Tibial nerve (tissue), 4 donors: ENCODE results near the gene PEA15. TPM values are rescaled to one million over a fixed set of nuclear protein-coding genes. Genes with fewer than 3 reads are reported as not detected.

Experiments used
- DNase-seq, 2 donors: peaks; one replicate each; pipeline ENCODE4 v3.0.0-alpha.2; 2019; ENCODE audit warnings: low spot score in 2 of 2
- H3K27ac ChIP-seq, 4 donors: fragments of 200-600 bp; sonication (generic) in 3 of 4; one replicate each; pipeline ENCODE4 v1.5.1; 2017 to 2019; ENCODE audit warnings: mild to moderate bottlenecking in 1 of 4
- H3K27me3 ChIP-seq, 2 donors: fragments of 200-600 bp; sonication (generic) in 1 of 2; one replicate each; pipeline versions ENCODE4 v1.5.1 to v1.6.0; 2017 to 2019
- H3K36me3 ChIP-seq, 3 donors: fragments of 200-600 bp; sonication (generic); one replicate each; pipeline ENCODE4 v1.5.1; 2018 to 2019
- H3K4me1 ChIP-seq, 4 donors: fragments of 200-600 bp; sonication (generic) in 3 of 4; one replicate each; pipeline ENCODE4 v1.5.1; 2017 to 2019
- H3K4me3 ChIP-seq, 4 donors: fragments of 200-600 bp; sonication (generic) in 3 of 4; one replicate each; pipeline ENCODE4 v1.5.1; 2017 to 2019; ENCODE audit warnings: mild to moderate bottlenecking in 1 of 4, moderate library complexity in 1 of 4
- H3K9me3 ChIP-seq, 4 donors: fragments of 200-600 bp; sonication (generic) in 3 of 4; one replicate each; pipeline ENCODE4 v1.5.1; 2017 to 2019
- EP300 ChIP-seq, 2 donors: sonication (generic); formaldehyde crosslinking; IDR thresholded peaks; one replicate each; pipeline ENCODE4 v1.6.1; 2017; ENCODE audit warnings: antibody characterized with exemption in 2 of 2, mild to moderate bottlenecking in 1 of 2
- POLR2A ChIP-seq, 2 donors: fragments of 450-650 bp; IDR thresholded peaks; one replicate each; pipeline ENCODE4 v1.6.1; 2017; ENCODE audit warnings: antibody characterized with exemption in 2 of 2, mild to moderate bottlenecking in 2 of 2, moderate library complexity in 2 of 2
- WGBS, 2 donors: methylation state at CpG; one replicate each; pipeline ENCODE4 v1.1.5; 2018; 5-methylcytosine and 5-hydroxymethylcytosine counted together
- total RNA-seq, 4 donors: library from RNA; depleted of rRNA; stranded (reverse); fragments of >200 nt; gene quantifications; one replicate each; pipeline ENCODE4 v1.1.0, GENCODE V29; 2016
- TF ChIP-seq, protein P1 (sequence below), 5 experiments: fragments of 200-600 bp in 3 of 5; fragments of 450-650 bp in 2 of 5; sonication (generic) in 3 of 5; IDR thresholded peaks; one replicate each; pipeline ENCODE4 v1.5.1; 2016 to 2019; ENCODE audit warnings: antibody characterized with exemption in 5 of 5, mild to moderate bottlenecking in 3 of 5, moderate library complexity in 2 of 5

Gene PEA15
- total RNA-seq, 4 donors from 2014 or later = 144 to 154 (median 147) TPM

- Histone ChIP-seq H3K36me3 (no peaks in the 10 kb centered on the region), H3K27ac (no peak overlapping the region), H3K27me3 (no peaks in the 10 kb centered on the region), H3K9me3 (no peaks in the 10 kb centered on the region), H3K4me3 (no peak overlapping the region), H3K4me1 (peaks cover 0 to 15% (median 0%) of the 10 kb centered on the region in 4 donors)
- DNase-seq = no peak
- TF ChIP-seq POLR2A (IDR thresholded peaks at IDR 0.05) = no peak
- WGBS, 2 donors = 81 to 88% methylated on average over 12 of the region's 12 CpGs
Measured at GRCh38 chr1:160166166-160166868, 38.9 kb upstream of the PEA15 start.

DNA sequence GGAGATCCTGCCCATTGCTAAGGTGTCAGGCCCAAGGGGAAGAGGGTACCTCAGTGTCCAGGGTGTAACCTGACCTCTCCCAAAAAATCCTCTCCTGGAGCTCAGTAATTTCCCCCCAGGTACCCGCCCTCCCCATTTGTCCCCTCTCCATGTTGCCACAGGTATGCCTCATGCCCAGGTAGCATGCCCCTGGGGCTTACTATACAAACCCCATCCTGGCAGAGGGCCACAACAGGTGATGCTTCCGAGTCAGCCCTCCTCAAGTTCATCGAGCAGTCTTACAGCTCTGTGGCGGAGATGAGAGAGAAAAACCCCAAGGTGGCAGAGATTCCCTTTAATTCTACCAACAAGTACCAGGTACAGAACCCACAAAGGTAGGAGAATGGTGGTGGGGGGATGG lies 38.1 kb upstream of the PEA15 start:
- DNase-seq = no peak
- no peak overlapping the region for H3K27ac ChIP-seq
- 95 to 100% methylated on average over 4 of the region's 4 CpGs for WGBS, 2 donors

DNA sequence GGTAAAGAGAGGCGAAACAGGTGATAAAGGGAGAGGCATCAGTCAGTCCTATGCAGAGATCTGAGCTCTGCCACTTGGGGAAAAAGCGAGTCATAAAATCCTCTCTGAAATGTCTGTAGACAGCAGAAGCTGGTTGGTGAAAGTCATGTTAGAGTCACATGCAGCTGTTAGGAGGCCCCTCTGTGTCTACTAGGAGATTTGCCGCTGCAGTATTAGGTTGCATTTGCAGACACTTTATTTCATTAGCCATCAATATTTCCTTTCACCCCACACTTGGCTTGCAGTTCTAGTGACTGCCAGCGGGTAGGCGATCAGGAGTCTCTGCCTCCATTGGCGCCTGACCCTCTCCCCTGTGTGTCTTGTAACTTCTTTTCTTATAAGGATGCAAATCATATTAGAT lies 37.6 kb upstream of the PEA15 start:
- Histone ChIP-seq H3K9me3 (no peaks in the 10 kb centered on the region), H3K27ac (no peak overlapping the region), H3K4me1 (peaks cover 0 to 6% (median 0%) of the 10 kb centered on the region in 4 donors), H3K36me3 (no peaks in the 10 kb centered on the region), H3K4me3 (no peak overlapping the region), H3K27me3 (no peaks in the 10 kb centered on the region)
- DNase-seq = no peak
- WGBS, 2 donors = 90 to 95% methylated on average over 6 of the region's 6 CpGs
- TF ChIP-seq EP300 (IDR thresholded peaks at IDR 0.05) = no peak
- TF ChIP-seq, protein P1, sequence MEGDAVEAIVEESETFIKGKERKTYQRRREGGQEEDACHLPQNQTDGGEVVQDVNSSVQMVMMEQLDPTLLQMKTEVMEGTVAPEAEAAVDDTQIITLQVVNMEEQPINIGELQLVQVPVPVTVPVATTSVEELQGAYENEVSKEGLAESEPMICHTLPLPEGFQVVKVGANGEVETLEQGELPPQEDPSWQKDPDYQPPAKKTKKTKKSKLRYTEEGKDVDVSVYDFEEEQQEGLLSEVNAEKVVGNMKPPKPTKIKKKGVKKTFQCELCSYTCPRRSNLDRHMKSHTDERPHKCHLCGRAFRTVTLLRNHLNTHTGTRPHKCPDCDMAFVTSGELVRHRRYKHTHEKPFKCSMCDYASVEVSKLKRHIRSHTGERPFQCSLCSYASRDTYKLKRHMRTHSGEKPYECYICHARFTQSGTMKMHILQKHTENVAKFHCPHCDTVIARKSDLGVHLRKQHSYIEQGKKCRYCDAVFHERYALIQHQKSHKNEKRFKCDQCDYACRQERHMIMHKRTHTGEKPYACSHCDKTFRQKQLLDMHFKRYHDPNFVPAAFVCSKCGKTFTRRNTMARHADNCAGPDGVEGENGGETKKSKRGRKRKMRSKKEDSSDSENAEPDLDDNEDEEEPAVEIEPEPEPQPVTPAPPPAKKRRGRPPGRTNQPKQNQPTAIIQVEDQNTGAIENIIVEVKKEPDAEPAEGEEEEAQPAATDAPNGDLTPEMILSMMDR (IDR thresholded peaks at IDR 0.05) = no peak
- no peak for TF ChIP-seq POLR2A (IDR thresholded peaks at IDR 0.05)

More for the DNA sequence above, 38.1 kb upstream of the PEA15 start:
- Histone ChIP-seq H3K4me3 (no peak overlapping the region), H3K27me3 (no peaks in the 10 kb centered on the region), H3K9me3 (no peaks in the 10 kb centered on the region), H3K4me1 (peaks cover 0 to 12% (median 0%) of the 10 kb centered on the region in 4 donors), H3K36me3 (no peaks in the 10 kb centered on the region)
- TF ChIP-seq, protein P1 (IDR thresholded peaks at IDR 0.05) = no peak
- TF ChIP-seq POLR2A (IDR thresholded peaks at IDR 0.05) (no peak), EP300 (IDR thresholded peaks at IDR 0.05) (no peak)

GRCh38 chr1:160168016-160168415 lies 37.2 kb upstream of the PEA15 start:
- WGBS, 2 donors = 68 to 76% methylated on average over 5 of the region's 5 CpGs
- H3K4me1 ChIP-seq = peaks cover 0 to 6% (median 0%) of the 10 kb centered on the region in 4 donors
- no peak overlapping the region for H3K4me3 ChIP-seq
- H3K36me3 ChIP-seq = no peaks in the 10 kb centered on the region
- TF ChIP-seq EP300 (IDR thresholded peaks at IDR 0.05) (no peak), POLR2A (IDR thresholded peaks at IDR 0.05) (no peak)
- TF ChIP-seq, protein P1 (IDR thresholded peaks at IDR 0.05) = no peak
- H3K9me3 ChIP-seq = no peaks in the 10 kb centered on the region
- no peaks in the 10 kb centered on the region for H3K27me3 ChIP-seq
- DNase-seq = no peak
- H3K27ac ChIP-seq = no peak overlapping the region

DNA sequence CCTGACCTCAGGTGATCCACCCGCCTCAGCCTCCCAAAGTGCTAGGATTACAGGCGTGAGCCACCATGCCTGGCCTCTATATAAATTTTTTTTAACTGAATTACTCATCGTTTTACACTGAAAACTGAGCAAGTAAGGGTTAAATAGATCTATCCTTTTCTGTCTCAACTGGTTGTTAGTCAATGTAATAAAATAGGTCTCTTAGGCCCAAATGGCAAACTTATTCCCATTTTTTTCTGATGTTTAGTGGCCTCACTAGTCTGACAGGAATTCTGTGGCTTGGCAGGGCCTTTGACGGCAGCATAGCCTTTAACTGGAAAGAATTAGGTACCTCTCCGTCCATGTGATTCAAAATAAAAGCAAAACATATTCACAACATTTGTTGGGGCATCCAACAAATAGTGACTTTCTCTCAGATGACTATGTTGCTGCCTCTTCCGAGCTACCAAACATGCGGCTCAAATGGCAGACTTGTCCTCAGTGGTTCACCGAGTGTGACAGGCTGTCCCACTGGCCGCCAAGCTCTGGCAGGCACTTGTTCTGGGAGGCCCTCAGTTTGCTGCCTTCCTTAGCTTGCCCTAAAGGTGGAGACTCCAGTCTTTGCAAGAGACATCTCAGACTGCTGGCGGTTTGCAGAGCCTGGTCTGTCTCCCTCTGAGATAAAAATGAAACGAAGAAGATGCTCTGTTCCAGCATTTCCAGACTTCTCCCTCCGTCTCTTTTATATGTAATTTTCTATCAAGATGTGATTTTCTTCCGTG lies 36.4 kb upstream of the PEA15 start:
- Histone ChIP-seq H3K4me1 (peaks cover 0 to 6% (median 0%) of the 10 kb centered on the region in 4 donors), H3K4me3 (no peak overlapping the region), H3K27me3 (no peaks in the 10 kb centered on the region), H3K9me3 (no peaks in the 10 kb centered on the region), H3K36me3 (no peaks in the 10 kb centered on the region), H3K27ac (no peak overlapping the region)
- no peak for DNase-seq
- TF ChIP-seq POLR2A (IDR thresholded peaks at IDR 0.05) (no peak), EP300 (IDR thresholded peaks at IDR 0.05) (no peak)
- TF ChIP-seq, protein P1 (IDR thresholded peaks at IDR 0.05) = no peak
- 78 to 81% methylated on average over 13 of the region's 13 CpGs for WGBS, 2 donors
